ENCODE measurements around the gene DRC3.

DRC3 gene

DNA sequence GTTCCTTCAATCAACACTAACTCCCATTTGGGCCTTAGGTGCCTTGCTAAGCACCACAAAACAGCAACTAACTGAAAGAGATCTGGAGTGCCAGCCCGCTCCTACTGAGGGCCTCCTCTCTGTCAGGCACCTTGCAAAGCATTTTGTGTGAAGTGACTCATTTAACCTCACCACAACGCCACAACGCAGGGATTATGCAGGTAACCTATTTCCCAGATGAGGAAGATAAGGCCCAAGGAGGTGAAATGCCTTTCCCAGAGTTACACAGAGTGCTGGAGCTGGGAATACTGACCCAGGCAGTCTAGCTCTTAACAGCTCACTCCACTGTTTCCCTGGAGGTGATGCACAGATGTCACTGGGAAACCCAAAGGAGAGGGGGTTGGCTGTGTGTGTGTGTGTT, 32.8 kb downstream of the DRC3 start:
- in situ Hi-C loops (cut with HindIII; ENCODE audit: low pct_ligation_motif_present, low pct_unique_long_range_greater_than_20kb, low sequenced_read_pairs): no loop called here
- DNase-seq: no peak

DNA sequence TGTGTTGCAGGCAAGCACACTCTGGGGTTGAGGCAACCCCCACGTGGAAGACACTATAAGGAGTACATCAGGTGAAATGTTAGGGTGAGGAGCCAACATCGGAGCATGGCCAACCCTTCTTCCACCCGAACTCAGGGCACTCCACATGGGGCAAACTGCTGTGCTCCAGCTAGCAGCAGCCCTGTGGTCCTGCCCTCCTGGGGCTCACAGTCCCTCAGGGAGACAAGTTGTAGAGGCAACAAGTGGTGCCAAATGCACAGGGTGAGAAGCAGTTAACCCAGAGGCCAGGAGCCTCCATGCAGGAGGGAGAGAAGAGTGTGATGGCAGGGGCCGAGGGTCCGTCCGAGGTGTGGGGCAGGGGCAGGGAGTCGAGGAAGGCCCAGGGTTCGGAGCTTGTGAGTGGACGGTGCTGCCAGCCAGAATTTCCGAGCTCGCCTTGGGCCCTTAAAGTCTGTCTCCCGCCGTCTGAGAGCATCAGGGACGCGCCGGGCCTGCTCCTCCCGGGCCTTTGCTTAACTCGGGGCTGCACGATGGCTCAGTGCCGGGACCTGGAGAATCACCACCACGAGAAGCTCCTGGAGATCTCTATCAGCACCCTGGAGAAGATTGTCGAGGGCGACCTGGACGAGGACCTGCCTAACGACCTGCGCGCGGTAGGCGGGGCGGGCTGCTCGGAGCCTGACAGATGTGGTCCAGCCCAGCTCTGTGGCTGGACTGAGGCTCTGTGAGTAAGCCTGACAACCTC, 34.0 kb downstream of the DRC3 start:
- in situ Hi-C loops (cut with HindIII; ENCODE audit: low pct_ligation_motif_present, low pct_unique_long_range_greater_than_20kb, low sequenced_read_pairs): no loop called here
- no peak for DNase-seq

DNA sequence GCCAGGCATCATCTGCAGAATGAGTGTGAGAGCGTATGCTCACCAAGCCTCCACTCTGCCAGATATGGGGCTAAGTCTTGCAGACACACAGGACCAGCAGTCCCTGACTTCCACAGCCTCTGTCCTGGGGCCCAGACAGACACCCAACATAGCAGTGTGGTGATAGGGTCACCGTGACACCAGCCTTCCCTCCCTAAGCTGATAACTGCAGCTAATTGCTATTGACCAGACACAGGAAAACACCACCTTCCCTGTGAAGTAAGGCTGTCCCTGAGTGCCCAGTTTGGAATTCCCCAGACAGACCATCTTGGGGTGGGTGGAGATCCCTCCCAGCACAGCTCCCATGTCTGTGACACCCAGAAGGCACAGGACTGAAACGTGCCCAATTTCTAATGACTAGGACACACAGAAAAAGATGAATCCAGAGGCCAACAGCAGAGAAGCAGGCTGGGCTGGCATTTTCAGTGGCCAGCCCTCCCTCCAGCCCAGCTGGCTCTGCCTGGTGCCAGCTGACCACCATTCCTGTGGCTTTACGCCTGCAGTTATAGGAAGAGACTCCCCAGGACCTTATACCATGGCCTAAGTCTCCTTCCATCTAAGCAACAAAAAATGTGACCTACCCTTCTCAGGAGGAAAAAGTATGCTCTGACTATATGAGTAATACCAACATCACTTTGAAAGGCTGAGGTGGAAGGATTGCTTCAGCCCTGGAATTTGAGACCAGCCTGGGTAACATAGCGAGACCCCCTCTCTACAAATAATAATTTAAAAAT, 36.0 kb downstream of the DRC3 start:
- peak; percentile 22 for DNase-seq

DNA sequence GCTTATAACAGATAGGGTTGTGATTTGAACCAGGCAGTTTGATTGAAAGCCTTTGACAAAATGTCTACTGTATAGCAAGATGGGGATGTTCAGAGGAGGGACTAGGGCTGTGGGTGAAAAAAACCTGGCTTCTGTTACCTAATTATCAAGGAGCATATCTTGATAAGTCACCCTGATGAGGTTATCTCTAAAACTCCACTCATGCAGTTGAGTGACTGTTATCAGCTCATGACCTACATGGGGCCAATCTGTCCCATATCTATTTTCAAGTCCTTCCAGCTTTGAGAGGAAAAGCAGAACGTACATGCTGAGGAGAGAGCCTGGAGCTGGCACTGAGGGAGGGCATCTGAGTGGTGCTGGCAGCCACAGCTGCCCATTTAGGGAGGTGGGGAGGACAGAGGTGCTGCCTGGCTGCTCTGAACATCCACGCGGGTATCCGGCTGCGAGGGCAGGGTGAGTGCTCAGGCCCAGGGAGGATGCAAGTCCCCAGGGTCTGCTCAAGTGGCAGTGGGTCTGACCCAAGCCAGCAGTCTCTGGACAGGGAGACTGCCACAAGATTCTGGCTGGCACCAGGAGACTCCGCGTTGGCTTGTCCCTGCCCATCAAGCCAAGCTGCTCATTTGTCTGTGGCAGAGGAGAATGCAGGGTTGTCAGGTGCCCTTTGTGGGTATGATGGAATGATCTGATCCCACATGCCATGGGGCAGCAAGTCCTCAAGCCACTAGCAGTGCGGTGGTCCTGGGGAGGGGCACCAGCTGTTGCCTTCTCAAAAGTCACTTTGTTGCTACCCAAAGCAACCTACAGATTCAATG, 37.2 kb downstream of the DRC3 start:
- DNase-seq: no peak
- in situ Hi-C loops (cut with HindIII; ENCODE audit: low pct_ligation_motif_present, low pct_unique_long_range_greater_than_20kb, low sequenced_read_pairs): no loop called here

More for the DNA sequence above, 36.0 kb downstream of the DRC3 start:
- in situ Hi-C loops (cut with HindIII; ENCODE audit: low pct_ligation_motif_present, low pct_unique_long_range_greater_than_20kb, low sequenced_read_pairs): no loop called here

DNA sequence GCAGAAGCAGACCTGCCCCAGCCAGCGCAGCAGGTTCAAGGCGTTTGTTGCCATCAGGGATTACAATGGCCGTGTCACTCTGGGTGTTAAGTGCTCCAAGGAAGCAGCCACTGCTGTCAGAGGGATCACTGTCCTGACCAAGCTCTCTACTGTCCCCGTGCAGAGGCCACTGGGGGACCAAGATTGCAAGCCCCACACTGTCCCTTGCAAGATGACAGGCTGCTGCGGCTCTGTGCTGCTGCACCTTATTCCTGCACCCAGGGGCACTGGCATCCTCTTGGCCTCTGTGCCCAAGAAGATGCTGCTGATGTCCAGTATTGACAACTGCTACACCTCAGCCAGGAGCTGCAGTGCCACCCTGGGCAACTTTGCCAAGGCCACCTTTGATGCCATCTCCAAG, 38.6 kb downstream of the DRC3 start:
- in situ Hi-C loops (cut with HindIII; ENCODE audit: low pct_ligation_motif_present, low pct_unique_long_range_greater_than_20kb, low sequenced_read_pairs): no loop called here
- DNase-seq: no peak

DNA sequence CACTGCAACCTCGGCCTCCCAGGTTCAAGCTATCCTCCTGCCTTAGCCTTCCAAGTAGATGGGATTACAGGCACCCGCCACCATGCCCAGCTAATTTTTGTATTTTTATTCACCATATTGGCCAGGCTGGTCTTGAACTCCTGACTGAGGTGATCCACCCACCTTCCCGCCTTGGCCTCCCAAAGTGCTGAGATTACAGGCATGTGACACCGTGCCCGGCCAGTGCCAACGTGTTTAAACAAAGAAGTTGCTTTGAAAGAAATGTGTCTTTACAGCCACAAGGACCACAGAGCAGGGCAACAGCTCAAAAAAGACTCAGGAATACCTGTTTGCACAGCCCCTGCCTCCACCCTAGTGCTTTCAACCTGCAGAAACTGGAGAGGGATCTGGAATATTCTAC, 41.3 kb downstream of the DRC3 start:
- in situ Hi-C loops (cut with HindIII; ENCODE audit: low pct_ligation_motif_present, low pct_unique_long_range_greater_than_20kb, low sequenced_read_pairs): no loop called here
- no peak for DNase-seq

DNA sequence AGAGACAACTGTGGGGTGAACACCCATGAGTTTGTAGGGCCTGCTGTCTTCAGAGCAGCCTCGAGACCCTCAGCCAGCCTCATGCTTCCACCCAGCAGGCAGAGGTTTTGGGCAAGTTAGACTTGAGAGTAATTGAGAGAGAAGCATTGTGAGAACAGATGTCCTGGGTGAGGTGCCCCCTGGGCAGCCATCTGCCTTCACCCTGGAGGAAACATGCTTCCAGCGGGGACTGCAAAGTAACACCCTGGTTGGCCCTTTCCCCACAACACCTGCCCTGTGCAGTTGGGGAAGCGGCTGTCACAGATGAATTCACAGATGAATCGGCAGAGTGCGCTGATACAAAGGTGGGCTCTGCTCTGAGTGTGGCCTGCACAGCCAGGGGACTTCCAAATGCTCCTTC, 42.9 kb downstream of the DRC3 start:
- in situ Hi-C loops (cut with HindIII; ENCODE audit: low pct_ligation_motif_present, low pct_unique_long_range_greater_than_20kb, low sequenced_read_pairs): no loop called here

DNA sequence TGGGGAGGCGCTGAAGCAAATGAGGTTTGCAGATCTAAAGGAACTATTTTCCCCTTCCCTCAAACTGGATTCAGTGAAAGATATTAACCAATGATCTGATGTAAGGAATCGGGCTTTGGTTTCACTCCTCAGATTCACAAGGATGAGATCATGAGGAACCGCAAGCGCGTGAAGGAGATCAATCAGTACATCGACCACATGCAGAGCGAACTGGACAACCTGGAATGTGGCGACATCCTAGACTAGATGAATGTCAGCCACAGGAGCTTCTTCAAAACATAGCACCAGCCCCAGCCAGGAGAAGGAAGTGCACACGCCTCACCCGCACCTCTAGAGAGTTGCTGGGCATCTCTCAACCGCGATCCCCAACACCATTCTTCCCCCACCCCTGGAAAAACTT, 43.8 kb downstream of the DRC3 start:
- DNase-seq: no peak
- in situ Hi-C loops (cut with HindIII; ENCODE audit: low pct_ligation_motif_present, low pct_unique_long_range_greater_than_20kb, low sequenced_read_pairs): no loop called here

More for the DNA sequence above, 42.9 kb downstream of the DRC3 start:
- no peak for DNase-seq

DNA sequence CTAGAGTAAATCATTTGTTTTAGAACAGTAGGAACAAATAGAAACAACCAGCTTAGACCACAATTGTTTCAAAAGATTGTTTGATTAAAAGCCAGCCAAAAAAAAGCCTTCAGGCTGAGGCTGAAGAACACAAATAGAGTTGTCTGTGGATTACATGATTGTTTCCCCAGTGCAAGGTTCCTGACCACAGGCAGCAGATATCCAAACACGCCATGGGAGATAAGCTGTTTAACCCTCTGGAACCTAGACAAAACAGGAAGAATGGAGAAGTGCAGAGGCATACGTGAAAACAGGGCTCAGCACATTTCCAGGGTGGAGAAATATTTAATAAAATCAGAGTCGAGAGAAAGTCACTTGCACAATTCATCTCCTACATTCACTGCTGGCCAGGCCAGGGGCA, 45.3 kb downstream of the DRC3 start:
- DNase-seq: no peak

DNA sequence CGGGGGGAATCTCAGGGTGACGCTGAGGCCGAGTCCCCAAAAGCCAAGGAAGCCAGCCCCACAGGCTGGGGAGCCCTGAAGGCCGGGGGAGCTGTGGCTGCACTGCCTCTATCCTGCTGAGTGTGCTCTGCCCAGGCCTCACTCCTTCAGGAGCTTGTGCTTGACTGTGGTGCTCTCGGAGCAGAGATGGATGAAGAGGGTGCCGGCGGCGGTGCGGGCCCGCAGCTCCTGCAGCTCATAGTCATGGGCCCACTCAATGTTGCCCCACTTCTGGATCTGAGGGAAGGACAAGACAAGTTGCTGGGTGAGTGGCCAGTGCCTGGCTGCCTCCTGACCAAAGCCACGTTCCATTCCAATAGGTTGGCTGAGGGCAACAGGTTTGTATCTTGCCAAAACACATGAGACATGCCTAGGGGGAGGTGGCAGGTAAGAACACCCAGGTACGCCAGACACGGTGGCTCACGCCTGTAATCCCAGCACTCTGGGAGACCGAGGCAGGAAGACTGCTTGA, 45.8 kb downstream of the DRC3 start:
- in situ Hi-C loops (cut with HindIII; ENCODE audit: low pct_ligation_motif_present, low pct_unique_long_range_greater_than_20kb, low sequenced_read_pairs): no loop called here
- no peak for DNase-seq

More for the DNA sequence above, 45.3 kb downstream of the DRC3 start:
- in situ Hi-C loops (cut with HindIII; ENCODE audit: low pct_ligation_motif_present, low pct_unique_long_range_greater_than_20kb, low sequenced_read_pairs): no loop called here

DNA sequence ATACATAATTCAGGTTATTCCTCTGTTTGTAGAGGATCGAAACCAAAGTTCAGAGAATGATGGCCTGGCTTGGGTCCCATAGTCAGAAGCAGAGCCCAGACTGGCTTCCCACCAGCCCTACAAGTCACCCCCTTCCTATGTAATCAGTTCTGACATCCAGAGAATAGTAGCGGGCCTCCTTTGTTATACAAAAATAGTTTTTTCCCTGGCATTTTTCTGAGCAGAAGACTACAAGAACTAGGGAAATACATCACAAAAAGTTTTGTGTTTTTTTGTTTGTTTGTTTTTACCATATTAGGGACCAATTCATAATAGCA, 47.1 kb downstream of the DRC3 start:
- DNase-seq: no peak
- in situ Hi-C loops (cut with HindIII; ENCODE audit: low pct_ligation_motif_present, low pct_unique_long_range_greater_than_20kb, low sequenced_read_pairs): no loop called here

DNA sequence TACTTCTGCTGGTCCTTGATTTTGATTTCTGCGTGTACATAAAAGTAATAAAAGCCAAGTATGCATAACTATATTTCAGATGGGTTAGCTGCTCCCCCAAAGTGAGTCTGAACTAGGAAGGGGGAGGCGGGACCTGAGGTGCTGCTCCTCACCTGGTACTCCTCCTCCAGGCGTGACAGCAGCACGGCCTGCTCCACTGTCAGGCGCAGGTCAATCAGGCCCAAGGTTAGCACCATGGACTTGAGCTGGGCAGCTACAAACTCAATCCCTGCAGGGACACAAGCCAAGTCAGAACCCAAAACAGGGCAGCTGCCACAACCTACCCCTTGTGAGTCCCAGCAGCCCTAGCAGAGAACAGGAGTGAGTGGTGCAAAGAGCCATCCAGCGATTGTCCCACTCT, 48.3 kb downstream of the DRC3 start:
- in situ Hi-C loops (cut with HindIII; ENCODE audit: low pct_ligation_motif_present, low pct_unique_long_range_greater_than_20kb, low sequenced_read_pairs): no loop called here
- DNase-seq: no peak

DNA sequence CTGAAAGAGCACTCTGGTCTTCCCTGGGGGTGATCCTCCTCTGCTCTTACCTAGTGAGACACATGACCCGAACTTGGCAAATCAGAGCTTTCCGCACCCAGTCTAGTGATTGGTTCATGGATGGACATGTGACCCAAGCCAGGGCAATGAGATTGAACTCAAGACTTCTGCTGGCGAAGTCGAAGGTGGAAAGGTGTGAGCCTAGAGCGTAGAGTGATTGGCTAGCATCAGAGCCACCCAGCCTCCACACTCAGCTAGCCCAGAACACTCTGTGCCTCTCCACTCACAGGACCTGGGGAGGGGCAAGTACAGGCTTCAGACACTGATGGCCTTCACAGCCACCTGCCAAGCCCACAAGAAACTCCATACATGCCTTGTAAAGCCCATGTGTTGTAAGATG, 48.7 kb downstream of the DRC3 start:
- in situ Hi-C loops (cut with HindIII; ENCODE audit: low pct_ligation_motif_present, low pct_unique_long_range_greater_than_20kb, low sequenced_read_pairs): no loop called here

DNA sequence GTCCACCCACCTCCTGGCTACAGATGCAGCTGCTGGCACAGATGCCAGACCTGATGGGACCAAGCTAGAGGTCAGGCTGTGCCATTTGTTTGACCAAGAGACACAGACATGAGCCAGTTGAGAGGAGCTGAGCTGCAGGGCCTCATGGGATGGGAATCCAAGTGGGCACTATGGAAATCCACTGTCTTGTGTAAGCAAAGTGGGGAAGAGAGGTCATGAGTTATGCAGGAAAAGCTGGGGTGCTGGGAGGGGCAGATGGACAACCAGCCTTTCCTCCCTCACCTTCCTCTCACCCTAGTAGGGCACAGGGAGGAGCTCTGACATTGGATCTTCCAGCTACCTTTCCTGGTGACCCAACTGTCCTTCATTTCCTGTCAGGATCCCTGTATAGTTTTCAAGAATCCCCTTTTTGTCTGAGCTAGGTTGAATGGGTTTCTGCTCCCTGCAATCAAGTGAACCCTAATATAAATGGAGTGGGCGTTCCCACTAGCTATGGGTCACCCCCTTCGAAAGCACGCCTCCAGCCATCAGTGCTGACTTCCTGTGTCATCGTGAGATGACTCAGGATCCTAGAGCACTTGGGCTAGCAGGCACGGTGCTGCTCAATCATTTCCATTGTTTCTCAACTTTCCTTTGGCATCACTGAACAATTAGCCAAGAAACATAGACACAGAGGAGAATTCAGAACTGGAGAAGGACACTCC, 52.7 kb downstream of the DRC3 start:
- in situ Hi-C loops (cut with HindIII; ENCODE audit: low pct_ligation_motif_present, low pct_unique_long_range_greater_than_20kb, low sequenced_read_pairs): no loop called here
- DNase-seq: no peak

More for the DNA sequence above, 48.7 kb downstream of the DRC3 start:
- DNase-seq: no peak

DNA sequence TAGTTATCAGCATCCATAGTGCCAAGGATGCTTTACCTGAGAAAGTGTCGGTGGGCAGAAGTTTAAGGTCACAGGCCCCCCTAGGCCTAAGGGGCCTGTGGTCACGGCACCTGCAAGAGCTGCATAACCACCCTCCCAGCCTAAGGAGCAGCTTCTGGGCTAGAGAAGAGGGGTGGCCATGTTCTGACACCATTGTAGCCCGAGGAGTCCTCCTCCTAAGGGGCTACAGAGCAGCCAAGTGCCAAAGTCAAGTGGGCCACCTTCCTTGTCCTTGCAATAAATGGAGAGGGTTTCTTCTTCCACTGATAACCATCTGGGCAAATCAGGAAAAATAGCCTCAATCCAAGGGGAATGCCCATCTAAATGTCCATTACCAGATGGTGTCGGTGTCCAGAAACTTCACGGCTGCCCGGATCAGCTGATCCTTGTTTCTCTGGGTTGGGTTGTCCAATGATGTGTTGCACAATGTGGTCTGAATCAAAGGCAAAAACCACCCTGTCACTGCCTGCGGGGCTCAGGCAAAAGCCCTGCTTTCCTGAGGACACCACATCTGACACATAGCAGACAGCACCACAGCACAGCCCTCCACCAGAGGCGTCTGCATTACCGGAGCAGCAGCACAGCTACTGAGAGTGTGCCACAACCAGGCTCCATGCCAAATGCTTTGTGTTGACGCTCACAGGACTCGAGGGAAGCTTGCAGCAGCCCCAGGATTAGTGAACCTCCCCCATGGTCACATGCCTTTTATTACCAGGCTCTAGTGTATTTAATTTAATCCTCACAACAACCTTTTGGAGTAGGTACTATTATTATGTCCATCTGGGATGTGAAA, 53.5 kb downstream of the DRC3 start:
- in situ Hi-C loops (cut with HindIII; ENCODE audit: low pct_ligation_motif_present, low pct_unique_long_range_greater_than_20kb, low sequenced_read_pairs): no loop called here
- DNase-seq: no peak

DNA sequence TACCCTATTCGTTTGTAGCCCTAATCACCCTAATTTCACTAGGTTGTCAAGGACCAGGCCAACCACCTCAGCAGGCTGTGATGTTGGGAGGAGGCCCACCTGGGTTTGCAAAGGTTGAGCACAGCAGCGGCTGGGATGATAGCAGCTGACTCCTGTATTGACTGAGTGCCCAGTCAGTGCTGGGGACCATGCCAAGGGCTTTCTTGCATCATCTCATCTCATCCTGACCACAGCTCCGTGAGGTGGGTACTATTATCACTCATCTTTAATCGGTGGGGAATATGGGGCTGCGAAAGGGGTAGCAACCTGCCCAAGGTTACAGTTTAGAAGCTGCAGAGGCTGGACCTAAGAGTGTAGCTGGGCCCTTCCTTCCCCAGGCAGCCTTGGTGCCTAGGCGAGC, 54.6 kb downstream of the DRC3 start:
- in situ Hi-C loops (cut with HindIII; ENCODE audit: low pct_ligation_motif_present, low pct_unique_long_range_greater_than_20kb, low sequenced_read_pairs): no loop called here
- DNase-seq: no peak

DNA sequence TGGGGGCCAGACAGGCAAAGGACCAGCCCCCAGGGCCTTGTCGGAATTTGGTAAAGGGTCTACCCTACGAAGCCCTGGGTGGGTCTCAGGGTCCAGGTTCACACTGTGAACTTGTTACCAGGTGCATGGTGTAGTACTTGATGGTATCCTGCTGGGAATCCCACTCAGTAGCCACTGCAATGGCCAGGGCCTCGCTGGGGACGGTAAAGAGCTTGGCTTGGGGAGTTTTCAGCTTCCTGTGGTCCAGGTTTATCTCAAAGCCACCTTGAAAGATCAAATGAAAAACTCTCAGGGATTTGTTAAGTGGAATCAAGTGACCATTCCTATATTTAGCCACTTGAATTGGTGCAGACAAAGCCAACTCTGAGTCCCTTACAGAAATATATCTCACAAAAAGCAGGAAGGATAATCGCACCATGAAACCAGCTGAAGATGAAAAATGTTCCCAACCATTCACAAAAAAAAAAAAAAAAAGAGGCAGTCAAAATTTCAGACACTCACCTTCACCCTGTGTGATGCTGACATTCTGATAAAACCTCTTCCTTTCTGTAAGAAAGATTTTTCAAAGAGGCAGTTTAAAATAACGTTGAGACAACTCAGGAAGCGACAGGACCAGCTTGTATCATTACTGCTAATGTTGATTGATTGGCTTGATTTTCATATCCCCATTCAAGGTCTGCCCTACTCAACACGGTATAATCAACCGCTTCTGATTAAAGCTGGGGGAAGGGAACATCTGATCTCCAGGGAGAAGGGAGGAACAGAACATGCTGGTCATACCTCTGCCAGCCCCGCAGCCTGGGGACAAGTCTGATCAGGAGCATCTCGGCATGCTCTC, 55.7 kb downstream of the DRC3 start:
- in situ Hi-C loops (cut with HindIII; ENCODE audit: low pct_ligation_motif_present, low pct_unique_long_range_greater_than_20kb, low sequenced_read_pairs): no loop called here
- DNase-seq: no peak

All from ACHN (cell line).